Mesodermal cell (in vitro differentiated cells): ENCODE data around the gene ANTKMT.

Experiments used
- H3K27ac ChIP-seq: 2 replicates; pipeline ENCODE4 v1.7.0; 2013; ENCODE audit warnings: mild to moderate bottlenecking, low read depth, low read length, moderate library complexity; ENCODE audit not compliant: severe bottlenecking
- H3K36me3 ChIP-seq: 2 replicates; pipeline ENCODE4 v1.7.1; 2013; ENCODE audit warnings: mild to moderate bottlenecking, low read length, moderate library complexity; ENCODE audit not compliant: control insufficient read depth, insufficient read depth
- H3K4me1 ChIP-seq: one replicate; pipeline ENCODE4 v1.7.1; 2013; ENCODE audit warnings: mild to moderate bottlenecking, low read length; ENCODE audit not compliant: insufficient read depth, control insufficient read depth, poor library complexity, severe bottlenecking
- H3K4me3 ChIP-seq: 2 replicates; pipeline ENCODE4 v1.7.0; 2013; ENCODE audit warnings: low read length, control low read depth, mild to moderate bottlenecking; ENCODE audit not compliant: insufficient read depth, poor library complexity, severe bottlenecking; ENCODE audit errors: extremely low read depth
- H3K9me3 ChIP-seq: 2 replicates; pipeline ENCODE4 v1.7.1; 2013; ENCODE audit warnings: mild to moderate bottlenecking, low read length, moderate library complexity; ENCODE audit not compliant: control insufficient read depth
- WGBS, 2 experiments: methylation state at CpG; one replicate each; pipeline ENCODE4 v1.1.5; 2013; ENCODE audit warnings: missing lambda C conversion rate in 2 of 2; ENCODE audit not compliant: insufficient coverage in 2 of 2; 5-methylcytosine and 5-hydroxymethylcytosine counted together

Gene ANTKMT

GRCh38 chr16:717450-718245 is 3.3 kb upstream of the ANTKMT start:
- 78 to 83% methylated on average over 26 to 28 of the region's 32 CpGs for WGBS, 2 experiments
- H3K4me1 ChIP-seq = peaks cover 16% of the 10 kb centered on the region
- no peak overlapping the region for H3K27ac ChIP-seq
- peaks cover 5% of the 10 kb centered on the region for H3K36me3 ChIP-seq
- no peak overlapping the region for H3K4me3 ChIP-seq
- H3K9me3 ChIP-seq = no peaks in the 10 kb centered on the region

- peaks cover 7% of the 10 kb centered on the region for H3K36me3 ChIP-seq
- H3K4me3 ChIP-seq = no peak overlapping the region
- peaks cover 16% of the 10 kb centered on the region for H3K4me1 ChIP-seq
- H3K9me3 ChIP-seq = no peaks in the 10 kb centered on the region
- WGBS, 2 experiments = 86 to 92% methylated on average over 6 to 9 of the region's 9 CpGs
- no peak overlapping the region for H3K27ac ChIP-seq
Observed at GRCh38 chr16:718389-718788, 2.6 kb upstream of the ANTKMT start.

DNA sequence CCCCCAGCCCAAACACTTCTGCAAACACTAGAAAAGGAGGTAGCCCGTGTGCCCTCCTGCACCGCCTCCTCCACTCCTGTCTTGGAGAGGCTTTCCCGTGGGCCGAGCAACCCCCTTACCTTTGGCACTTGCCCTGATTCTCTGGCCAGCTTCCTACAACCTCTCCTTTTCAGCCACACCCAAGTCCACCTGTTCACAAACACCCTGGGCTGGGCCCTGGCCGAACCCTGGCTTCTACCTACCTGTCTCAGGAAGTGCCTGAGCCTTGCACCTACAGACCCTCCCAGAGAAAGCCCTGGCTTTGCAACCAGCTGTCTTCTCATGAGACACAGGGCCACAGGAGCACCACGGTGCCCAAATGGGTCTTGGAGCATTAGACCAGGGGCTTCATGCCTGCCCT is 2.0 kb upstream of the ANTKMT start:
- H3K36me3 ChIP-seq = peaks cover 7% of the 10 kb centered on the region
- H3K4me1 ChIP-seq = peaks cover 16% of the 10 kb centered on the region
- H3K4me3 ChIP-seq = no peak overlapping the region
- no peak overlapping the region for H3K27ac ChIP-seq
- 91% methylated on average over 3 to 5 of the region's 6 CpGs for WGBS, 2 experiments
- H3K9me3 ChIP-seq = no peaks in the 10 kb centered on the region

- 22 to 32% methylated on average over 6 to 12 of the region's 16 CpGs for WGBS, 2 experiments
- Histone ChIP-seq H3K27ac (peak overlapping the region; percentile 87), H3K4me1 (peaks cover 16% of the 10 kb centered on the region), H3K4me3 (peak overlapping the region; percentile 67), H3K36me3 (peaks cover 7% of the 10 kb centered on the region), H3K9me3 (no peaks in the 10 kb centered on the region)
Observed at GRCh38 chr16:719815-720446, 1.0 kb upstream of the ANTKMT start.

DNA sequence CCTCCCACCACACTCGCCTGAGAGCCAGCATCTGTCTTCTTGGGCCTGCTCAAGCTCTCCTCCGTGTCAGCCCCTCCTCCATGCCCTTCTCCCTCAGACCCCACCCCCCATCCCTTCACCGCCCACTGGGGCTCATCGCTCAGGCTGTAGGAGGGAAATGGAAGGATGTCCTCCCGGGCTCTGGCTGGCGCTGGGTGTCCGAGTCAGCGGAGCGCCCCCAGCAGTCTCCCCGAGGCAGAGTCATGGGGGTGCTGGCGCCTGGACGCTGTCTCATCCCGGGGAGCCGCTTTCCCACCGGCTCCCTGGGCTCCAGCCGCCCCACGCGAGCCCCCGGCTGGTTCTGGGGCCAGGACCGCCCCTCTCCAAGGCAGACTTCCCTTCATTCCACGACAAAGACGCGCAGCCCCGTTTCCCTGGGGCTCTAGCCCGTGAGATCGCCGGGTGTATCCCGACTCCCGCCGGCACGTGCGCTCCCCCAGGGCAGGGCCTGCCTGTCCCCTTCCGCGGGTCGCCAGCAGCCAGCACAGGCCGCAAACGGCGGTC is 428 bp upstream of the ANTKMT start:
- Histone ChIP-seq H3K4me3 (peak overlapping the region; percentile 67), H3K36me3 (peaks cover 7% of the 10 kb centered on the region), H3K4me1 (peaks cover 16% of the 10 kb centered on the region), H3K27ac (peak overlapping the region; percentile 87), H3K9me3 (no peaks in the 10 kb centered on the region)
- 0% methylated on average over 34 to 37 of the region's 38 CpGs for WGBS, 2 experiments

DNA sequence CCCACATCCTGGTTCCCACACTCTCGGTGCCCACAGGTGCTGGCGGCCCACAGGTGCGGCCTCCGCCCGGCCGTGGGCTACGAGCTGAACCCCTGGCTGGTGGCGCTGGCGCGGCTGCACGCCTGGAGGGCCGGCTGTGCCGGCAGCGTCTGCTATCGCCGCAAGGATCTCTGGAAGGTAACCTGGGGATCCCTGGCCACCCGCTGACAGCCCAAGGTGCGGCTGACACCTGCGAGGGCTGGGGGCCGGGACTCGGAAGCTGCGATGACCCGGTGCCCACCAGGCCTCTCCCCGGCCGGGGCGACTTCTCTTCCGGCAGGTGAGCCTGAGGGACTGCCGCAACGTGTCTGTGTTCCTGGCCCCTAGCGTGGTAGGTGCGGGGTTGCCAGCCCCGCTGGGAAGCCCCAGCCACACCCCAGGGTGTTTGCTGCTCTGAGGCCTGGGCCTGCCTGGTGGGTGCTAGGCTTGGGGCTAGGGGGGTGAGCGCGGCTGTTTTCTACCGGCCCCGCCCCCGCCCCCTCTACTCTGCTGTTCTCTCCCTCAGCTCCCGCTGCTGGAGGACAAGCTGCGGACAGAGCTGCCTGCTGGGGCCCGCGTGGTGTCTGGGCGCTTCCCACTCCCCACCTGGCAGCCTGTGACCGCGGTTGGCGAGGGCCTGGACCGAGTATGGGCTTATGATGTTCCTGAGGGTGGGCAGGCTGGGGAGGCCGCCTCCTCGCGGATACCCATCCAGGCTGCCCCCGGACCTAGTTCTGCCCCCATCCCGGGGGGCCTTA is 1.0 kb downstream of the ANTKMT start:
- Histone ChIP-seq H3K4me3 (peak overlapping the region; percentile 67), H3K36me3 (peaks cover 7% of the 10 kb centered on the region), H3K9me3 (no peaks in the 10 kb centered on the region), H3K27ac (no peak overlapping the region), H3K4me1 (peaks cover 9% of the 10 kb centered on the region)
- 93 to 94% methylated on average over 47 to 50 of the region's 51 CpGs for WGBS, 2 experiments

GRCh38 chr16:722835-723633 is 2.1 kb downstream of the ANTKMT start:
- WGBS, 2 experiments = 93 to 94% methylated on average over 19 to 21 of the region's 24 CpGs
- Histone ChIP-seq H3K4me1 (peaks cover 11% of the 10 kb centered on the region), H3K9me3 (no peaks in the 10 kb centered on the region), H3K36me3 (peaks cover 3% of the 10 kb centered on the region), H3K27ac (no peak overlapping the region), H3K4me3 (no peak overlapping the region)

DNA sequence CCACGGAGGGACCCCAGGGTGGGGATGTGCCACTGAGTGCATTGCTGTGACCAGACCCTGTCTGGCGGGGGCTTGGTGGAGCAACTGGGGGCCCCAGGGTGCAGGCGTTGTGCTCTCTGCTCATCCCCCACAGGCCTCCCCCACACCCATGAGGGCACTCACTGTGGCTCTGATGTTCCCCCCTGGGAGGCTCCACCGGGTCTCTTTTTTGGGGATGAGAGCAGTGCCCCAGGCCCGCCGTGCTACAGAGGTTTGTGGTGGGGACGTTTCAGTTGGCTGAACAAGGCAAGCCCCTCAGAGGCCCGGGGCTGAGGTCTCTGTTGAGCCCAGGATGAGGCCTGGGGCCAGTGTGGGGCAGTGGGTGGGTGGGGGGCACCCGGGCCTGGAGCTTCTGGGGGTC is 2.7 kb downstream of the ANTKMT start:
- peaks cover 3% of the 10 kb centered on the region for H3K36me3 ChIP-seq
- peaks cover 11% of the 10 kb centered on the region for H3K4me1 ChIP-seq
- H3K9me3 ChIP-seq = no peaks in the 10 kb centered on the region
- 89 to 94% methylated on average over 7 to 8 of the region's 9 CpGs for WGBS, 2 experiments
- no peak overlapping the region for H3K27ac ChIP-seq
- no peak overlapping the region for H3K4me3 ChIP-seq

DNA sequence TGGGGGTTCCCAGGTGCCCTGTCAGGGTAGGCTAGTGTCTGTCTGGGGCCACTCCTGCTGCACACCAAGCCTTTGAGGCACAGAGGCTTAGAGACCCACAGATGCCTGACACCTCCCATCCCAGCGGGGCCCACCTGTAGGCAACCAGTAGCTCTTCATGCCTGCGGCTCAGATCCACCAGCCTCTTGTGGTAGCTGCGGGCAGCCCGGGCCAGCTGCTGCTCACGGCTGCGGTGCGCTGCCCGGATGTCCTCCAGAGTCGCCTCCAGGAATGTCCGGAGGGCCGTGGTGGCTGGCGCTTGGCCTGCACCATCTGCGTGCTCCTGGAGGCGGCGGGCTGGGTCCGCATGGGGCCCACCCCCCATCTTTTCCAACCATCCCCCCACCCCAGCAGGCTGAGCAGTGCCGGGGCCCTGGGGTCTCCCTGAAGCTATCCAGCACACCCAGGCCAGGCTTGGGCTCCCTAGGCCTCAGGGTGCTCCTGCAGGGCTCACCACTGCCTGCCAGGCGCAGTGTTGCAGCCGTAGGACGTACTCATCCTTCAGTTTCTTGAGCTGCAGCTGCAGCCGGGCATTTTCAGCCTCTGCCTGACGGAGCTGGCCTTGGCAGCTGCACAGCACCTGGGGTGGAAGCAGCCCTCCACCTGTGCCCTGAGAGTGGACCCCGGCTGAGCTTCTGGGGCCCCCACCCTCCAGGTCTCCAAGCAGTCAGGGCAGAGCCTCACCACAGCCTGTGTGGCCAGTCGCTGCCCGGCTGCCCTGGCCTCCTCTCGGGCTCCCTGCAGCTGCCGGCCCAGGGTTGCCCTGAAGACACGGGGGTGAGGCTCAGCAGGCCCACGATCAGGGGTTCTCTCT is 3.5 kb downstream of the ANTKMT start:
- 88 to 89% methylated on average over 22 of the region's 29 CpGs for WGBS, 2 experiments
- peaks cover 3% of the 10 kb centered on the region for H3K36me3 ChIP-seq
- no peak overlapping the region for H3K27ac ChIP-seq
- H3K4me3 ChIP-seq = no peak overlapping the region
- H3K9me3 ChIP-seq = no peaks in the 10 kb centered on the region
- peaks cover 11% of the 10 kb centered on the region for H3K4me1 ChIP-seq
